Urinary bladder (tissue), 4 donors: ENCODE data around the gene ARMC12. TPM values are rescaled to one million over a fixed set of nuclear protein-coding genes. Genes with fewer than 3 reads are reported as not detected.

Experiments used
- DNase-seq: peaks from one replicate; pipeline ENCODE4 v3.0.0-alpha.2; 2015; ENCODE audit errors: extremely low spot score
- H3K27ac ChIP-seq: one replicate; pipeline ENCODE4 v1.5.1; 2013; ENCODE audit warnings: low read depth, mild to moderate bottlenecking, moderate library complexity
- H3K36me3 ChIP-seq: one replicate; pipeline ENCODE4 v1.6.1; 2013; ENCODE audit warnings: mild to moderate bottlenecking, moderate library complexity; ENCODE audit not compliant: insufficient read depth
- H3K4me1 ChIP-seq: one replicate; pipeline ENCODE4 v1.6.1; 2013; ENCODE audit warnings: mild to moderate bottlenecking, moderate library complexity; ENCODE audit not compliant: insufficient read depth
- H3K4me3 ChIP-seq: one replicate; pipeline ENCODE4 v1.5.1; 2013; ENCODE audit warnings: low read depth, low read length
- WGBS: extraction: QIAGEN DNeasy Blood & Tissue Kit; methylation state at CpG from one replicate; pipeline ENCODE4 v1.1.7; 2013; 5-methylcytosine and 5-hydroxymethylcytosine counted together
- polyA plus RNA-seq: library from polyadenylated mRNA; stranded (reverse); fragments of 200-250 nt; gene quantifications from one replicate; pipeline ENCODE4 v1.2.3, GENCODE V29; 2013
- total RNA-seq: library from RNA; depleted of rRNA; stranded (reverse); fragments of >200 nt; gene quantifications from one replicate; pipeline ENCODE4 v1.2.3, GENCODE V29; 2014
- donor health status: healthy with polysubstance abuse.
- donor health status: healthy.

The ARMC12 gene
- total and polyA plus RNA-seq, 2 donors = 0.56 TPM; not detected in 1

DNA sequence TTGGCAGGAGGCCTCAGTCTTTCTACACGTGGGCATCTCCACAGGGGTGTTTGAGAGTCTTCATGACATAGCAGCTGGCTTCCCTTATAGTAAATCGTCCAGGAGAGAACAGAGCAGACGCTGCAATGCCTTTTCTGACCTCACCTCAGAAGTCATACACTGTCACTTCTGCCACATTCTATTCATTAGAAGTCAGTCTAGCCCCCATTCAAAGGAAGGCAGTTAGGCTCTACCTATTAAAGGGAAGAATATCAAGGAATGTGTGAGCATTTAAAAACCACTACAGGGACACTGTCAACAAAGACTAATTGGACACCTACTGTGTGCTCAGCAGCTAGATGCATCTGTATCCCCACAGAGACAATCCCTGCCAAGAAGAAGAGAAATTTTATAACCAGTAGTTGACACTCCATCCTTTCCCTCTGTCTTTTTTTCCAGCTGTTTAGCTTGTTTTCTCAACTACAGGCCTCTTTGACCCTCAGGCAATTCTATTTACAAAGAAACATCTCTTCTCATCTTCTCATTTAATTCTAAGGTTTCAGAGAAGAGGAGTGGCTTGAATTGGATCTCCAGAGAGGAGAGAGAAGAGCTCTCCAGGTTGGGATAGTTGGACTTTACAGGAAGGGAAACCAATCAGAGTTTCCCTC, 18.6 kb downstream of the ARMC12 start:
- no peak overlapping the region for H3K4me3 ChIP-seq
- 32% methylated on average over 3 of the region's 3 CpGs for WGBS
- H3K27ac ChIP-seq = no peak overlapping the region
- no peaks in the 10 kb centered on the region for H3K36me3 ChIP-seq
- DNase-seq = no peak
- H3K4me1 ChIP-seq = no peaks in the 10 kb centered on the region

DNA sequence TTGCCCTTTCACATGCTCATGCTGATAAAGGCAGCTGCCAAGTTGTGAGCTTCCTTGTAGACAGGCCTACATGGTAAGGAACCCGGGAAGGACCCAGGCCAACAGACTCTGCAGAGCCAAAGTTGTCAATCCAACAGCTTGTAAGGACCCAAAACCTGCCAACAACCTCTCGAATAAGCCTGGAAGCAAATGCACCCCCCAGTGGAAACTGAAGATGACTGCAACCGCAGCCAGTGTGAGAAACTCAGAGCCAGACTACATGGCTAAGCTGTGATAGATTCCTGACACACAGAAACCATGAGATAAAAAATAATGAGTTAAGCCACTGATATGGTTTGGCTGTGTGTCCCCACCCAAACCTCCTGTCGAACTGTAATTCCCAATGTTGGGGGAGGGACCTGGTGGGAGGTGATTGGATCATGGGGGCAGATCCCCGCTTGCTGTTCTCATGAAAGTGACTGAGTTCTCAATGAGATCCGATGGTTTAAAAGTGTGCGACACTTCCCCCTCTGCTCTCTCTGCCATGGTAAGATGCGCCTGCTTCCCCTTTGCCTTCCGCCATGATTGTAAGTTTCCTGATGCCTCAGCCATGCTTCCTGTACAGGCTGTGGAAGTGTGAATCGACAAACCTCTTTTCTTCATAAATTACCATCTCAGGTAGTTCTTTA, 20.8 kb downstream of the ARMC12 start:
- Histone ChIP-seq H3K36me3 (no peaks in the 10 kb centered on the region), H3K27ac (no peak overlapping the region), H3K4me1 (no peaks in the 10 kb centered on the region), H3K4me3 (no peak overlapping the region)
- WGBS = 55% methylated on average over 10 of the region's 10 CpGs
- DNase-seq = no peak

DNA sequence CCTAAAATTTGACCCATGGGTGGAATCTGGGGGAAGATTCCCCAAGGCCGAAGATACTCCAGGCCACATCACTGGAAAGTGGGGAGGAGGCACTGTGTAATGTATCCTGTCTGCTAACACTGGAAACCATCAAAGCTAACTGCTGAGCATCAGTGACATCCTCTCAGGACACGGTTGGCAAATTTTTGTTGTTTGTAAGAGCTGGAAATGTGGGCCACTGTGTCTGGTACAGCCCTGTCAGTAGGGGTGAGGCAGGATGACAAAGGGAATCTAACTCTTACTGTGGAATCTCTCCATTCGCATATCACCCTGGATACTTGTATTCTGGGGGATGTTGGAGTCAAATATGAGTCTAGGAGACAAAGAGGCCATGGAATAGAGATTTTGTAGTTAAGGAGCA, 22.6 kb downstream of the ARMC12 start:
- WGBS = 75% methylated on average over 3 of the region's 3 CpGs
- Histone ChIP-seq H3K36me3 (no peaks in the 10 kb centered on the region), H3K4me3 (no peak overlapping the region), H3K4me1 (no peaks in the 10 kb centered on the region), H3K27ac (no peak overlapping the region)
- no peak for DNase-seq

DNA sequence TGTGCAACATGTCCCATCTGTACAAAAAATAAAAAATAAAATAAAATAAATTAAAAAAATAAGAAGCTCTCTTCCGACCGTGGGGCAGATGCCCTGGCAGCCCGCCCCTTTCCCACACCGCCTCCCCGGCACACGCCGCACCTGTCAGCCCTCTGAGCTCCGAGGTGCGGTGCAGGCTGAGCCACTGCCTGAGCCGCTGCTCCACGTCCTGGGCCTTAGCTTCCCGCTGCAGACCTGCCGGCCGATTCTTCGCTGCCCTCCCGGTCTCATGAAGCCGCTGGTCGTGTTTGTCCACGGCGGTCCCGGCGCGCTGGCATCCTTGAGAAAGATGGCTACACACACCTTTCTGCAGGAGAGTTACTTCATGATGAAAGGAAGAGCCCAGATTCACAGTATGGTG, 28.9 kb downstream of the ARMC12 start:
- no peak overlapping the region for H3K4me3 ChIP-seq
- no peaks in the 10 kb centered on the region for H3K4me1 ChIP-seq
- 86% methylated on average over 23 of the region's 23 CpGs for WGBS
- DNase-seq = no peak
- H3K36me3 ChIP-seq = no peaks in the 10 kb centered on the region
- no peak overlapping the region for H3K27ac ChIP-seq

GRCh38 chr6:35769211-35769610, 32.4 kb downstream of the ARMC12 start:
- no peaks in the 10 kb centered on the region for H3K36me3 ChIP-seq
- H3K27ac ChIP-seq = no peak overlapping the region
- 70% methylated on average over 4 of the region's 4 CpGs for WGBS
- DNase-seq = no peak
- H3K4me3 ChIP-seq = no peak overlapping the region
- H3K4me1 ChIP-seq = no peaks in the 10 kb centered on the region

- H3K4me1 ChIP-seq = peaks cover under 1% of the 10 kb centered on the region
- no peaks in the 10 kb centered on the region for H3K36me3 ChIP-seq
- no peak overlapping the region for H3K27ac ChIP-seq
- no peak for DNase-seq
- 61% methylated on average over 5 of the region's 5 CpGs for WGBS
- H3K4me3 ChIP-seq = no peak overlapping the region
Observed at GRCh38 chr6:35771343-35771627, 34.5 kb downstream of the ARMC12 start.

GRCh38 chr6:35774116-35774794, 37.4 kb downstream of the ARMC12 start:
- Histone ChIP-seq H3K4me3 (no peak overlapping the region), H3K36me3 (no peaks in the 10 kb centered on the region), H3K4me1 (peaks cover 2% of the 10 kb centered on the region), H3K27ac (no peak overlapping the region)
- WGBS = 91% methylated on average over 11 of the region's 11 CpGs
- no peak for DNase-seq

- 82% methylated on average over 6 of the region's 6 CpGs for WGBS
- peaks cover 2% of the 10 kb centered on the region for H3K4me1 ChIP-seq
- DNase-seq = no peak
- H3K4me3 ChIP-seq = no peak overlapping the region
- no peaks in the 10 kb centered on the region for H3K36me3 ChIP-seq
- no peak overlapping the region for H3K27ac ChIP-seq
Observed at GRCh38 chr6:35775031-35775430, 38.2 kb downstream of the ARMC12 start.

DNA sequence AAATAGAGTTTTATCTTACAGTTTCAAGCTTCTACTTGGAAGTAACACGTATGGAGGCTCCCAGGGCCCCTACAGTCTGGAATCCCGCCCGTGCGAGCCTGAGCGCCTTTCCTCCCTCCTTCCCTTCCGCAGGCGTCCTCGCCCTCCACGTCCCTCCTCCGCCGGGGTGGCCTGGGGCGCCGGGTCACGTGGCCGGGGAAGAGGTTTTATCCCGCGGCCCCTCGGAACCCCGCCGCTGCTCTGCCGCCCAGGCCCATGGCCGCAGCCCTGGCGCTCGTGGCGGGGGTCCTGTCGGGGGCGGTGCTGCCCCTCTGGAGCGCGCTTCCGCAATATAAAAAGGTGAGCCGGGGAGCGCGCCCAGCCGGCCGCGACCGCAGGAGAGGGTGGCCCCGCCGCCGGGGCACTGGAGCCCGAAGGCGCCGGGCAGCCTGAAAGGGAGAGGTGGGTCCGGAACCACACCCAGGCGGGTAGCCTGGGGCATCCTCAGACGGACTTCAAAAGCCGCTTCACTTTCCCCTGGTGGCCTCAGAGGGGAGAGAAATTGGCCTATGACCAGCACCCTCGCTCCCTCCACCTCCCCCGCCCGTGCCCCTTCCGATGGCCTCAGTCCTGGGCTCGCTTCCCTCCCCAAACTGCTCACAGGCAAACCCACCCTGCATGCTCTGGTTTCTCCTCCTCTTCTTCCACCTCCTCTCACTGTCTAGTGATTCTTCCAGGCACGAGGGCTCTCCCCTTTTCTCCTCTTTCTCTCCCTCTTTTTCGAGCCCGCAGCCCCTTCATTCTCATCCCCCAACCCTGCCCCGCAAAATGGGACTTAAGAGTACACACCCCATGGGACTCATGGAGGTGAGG, 39.8 kb downstream of the ARMC12 start, which contains the start of gene CLPSL2:
Gene CLPSL2 (plus strand): TSS at position 235 of the 852 bp plus-strand sequence. CDS start 21 bp downstream, at position 256.
- peak within 1 kb of the TSS; percentile 46 for H3K4me3 ChIP-seq
- H3K36me3 ChIP-seq = no peaks in the 10 kb centered on the region
- WGBS = 2% methylated on average over 56 of the region's 56 CpGs
- H3K4me1 ChIP-seq = peaks cover 2% of the 10 kb centered on the region
- H3K27ac ChIP-seq = no peak within 1 kb of the TSS
- DNase-seq = no peak

DNA sequence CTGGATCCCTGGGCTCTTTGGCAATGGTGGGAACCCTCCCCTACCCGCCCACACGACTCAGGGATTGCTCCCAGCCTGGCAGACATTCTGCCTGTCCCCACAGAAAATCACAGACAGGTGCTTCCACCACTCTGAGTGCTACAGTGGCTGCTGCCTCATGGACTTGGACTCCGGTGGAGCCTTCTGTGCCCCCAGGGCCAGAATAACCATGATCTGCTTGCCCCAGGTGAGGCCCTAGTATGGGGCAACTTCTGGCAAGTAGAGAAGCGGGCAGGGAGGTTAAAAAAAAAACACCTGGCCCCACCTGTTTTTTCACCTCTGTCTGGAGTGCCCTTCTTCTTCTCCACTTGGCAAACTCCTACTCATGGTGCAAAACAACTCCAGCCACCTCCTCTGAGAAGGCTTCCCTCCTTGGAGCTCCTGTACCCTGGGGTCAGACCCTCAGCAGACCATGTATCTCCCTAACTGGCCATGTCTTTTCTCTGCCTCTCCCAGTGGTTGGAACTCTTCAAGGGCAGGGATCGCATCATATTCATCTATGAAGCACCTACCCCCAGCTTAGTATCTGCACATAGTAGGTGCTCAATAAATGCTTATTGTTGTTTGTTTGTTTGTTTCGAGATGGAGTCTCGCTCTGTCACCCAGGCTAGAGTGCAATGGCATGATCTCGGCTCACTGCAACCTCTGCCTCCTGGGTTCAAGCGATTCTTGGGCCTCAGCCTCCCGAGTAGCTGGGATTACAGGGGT, 40.7 kb downstream of the ARMC12 start:
- no peak overlapping the region for H3K4me3 ChIP-seq
- no peak for DNase-seq
- peaks cover 2% of the 10 kb centered on the region for H3K4me1 ChIP-seq
- 89% methylated on average over 10 of the region's 10 CpGs for WGBS
- no peaks in the 10 kb centered on the region for H3K36me3 ChIP-seq
- H3K27ac ChIP-seq = no peak overlapping the region

DNA sequence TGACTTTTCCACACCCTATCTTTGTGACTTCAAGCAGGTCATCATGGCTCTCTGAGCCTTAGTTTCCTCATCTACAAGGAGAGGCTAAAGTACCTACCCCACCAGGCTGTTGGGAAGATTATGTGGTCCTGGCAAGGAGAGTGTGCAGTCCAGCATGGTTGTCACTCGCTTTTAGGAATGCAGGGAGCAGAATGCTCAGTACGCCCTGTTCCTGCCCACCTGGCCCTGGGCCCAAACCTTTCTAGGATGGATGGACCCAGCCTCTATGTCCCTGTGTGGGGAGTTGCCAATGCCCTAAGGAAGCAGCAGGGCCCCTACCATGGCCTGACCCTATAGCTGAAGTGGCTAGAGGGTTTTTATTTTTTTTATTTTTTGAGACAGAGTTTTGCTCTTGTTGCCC, 41.6 kb downstream of the ARMC12 start:
- H3K4me1 ChIP-seq = peaks cover 2% of the 10 kb centered on the region
- no peak overlapping the region for H3K27ac ChIP-seq
- WGBS = 82% methylated on average over 2 of the region's 2 CpGs

DNA sequence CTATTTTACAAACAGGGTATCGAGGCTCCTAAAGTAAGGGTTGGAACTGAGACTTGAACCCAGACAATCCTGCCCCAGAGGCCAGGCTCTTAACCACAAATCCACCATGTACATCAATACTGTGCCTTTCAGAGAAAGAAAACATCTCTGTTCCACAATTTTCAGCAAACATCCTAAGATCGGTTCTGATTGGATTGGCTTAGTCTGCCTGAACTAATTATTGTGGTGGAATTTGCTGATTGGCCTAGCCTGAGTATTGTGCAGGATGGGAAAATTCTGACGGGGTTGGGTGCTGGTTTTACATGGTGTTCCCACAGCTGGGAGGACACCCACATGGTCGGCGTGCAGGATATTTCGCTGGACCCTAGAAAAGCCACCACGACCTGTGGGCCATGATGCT, 43.9 kb downstream of the ARMC12 start, which contains the start of gene CLPSL1:
Gene CLPSL1 (plus strand): TSS at position 301 of the 400 bp plus-strand sequence. CDS start 92 bp downstream, at position 393.
- WGBS = 84% methylated on average over 7 of the region's 7 CpGs
- Histone ChIP-seq H3K36me3 (no peaks in the 10 kb centered on the region), H3K4me1 (peaks cover 2% of the 10 kb centered on the region), H3K27ac (no peak within 1 kb of the TSS), H3K4me3 (no peak within 1 kb of the TSS)
- no peak for DNase-seq

More for the DNA sequence above, 41.6 kb downstream of the ARMC12 start:
- Histone ChIP-seq H3K36me3 (no peaks in the 10 kb centered on the region), H3K4me3 (no peak overlapping the region)
- DNase-seq = no peak

- WGBS = 98% methylated on average over 2 of the region's 2 CpGs
- Histone ChIP-seq H3K27ac (no peak overlapping the region), H3K4me3 (no peak overlapping the region), H3K4me1 (peaks cover 2% of the 10 kb centered on the region), H3K36me3 (no peaks in the 10 kb centered on the region)
- no peak for DNase-seq
Observed at GRCh38 chr6:35781290-35781689, 44.5 kb downstream of the ARMC12 start.
